DND-41 (cell line): ENCODE results near the gene PPM1M.
A peak's percentile ranks its signal among the peaks of the same experiment; 100 is the strongest.

Source experiments
- ATAC-seq: fragments of 200-7000 bp; cut with Tn5 transposase; 3 replicates; pipeline ENCODE4 v1.9.1; 2021; ENCODE audit warnings: low read depth; ENCODE audit not compliant: insufficient read depth
- DNase-seq: peaks from one replicate; pipeline ENCODE4 v3.0.0-alpha.2; 2020
- H2AFZ ChIP-seq: 2 replicates; pipeline ENCODE4 v1.6.0; 2012; ENCODE audit warnings: low read depth, low read length
- H3K27ac ChIP-seq: 2 replicates; pipeline ENCODE4 v1.5.1; 2012; ENCODE audit warnings: low read length, inconsistent platforms
- H3K27me3 ChIP-seq: fragments of 200-600 bp; sonication (generic); 2 replicates; pipeline ENCODE4 v1.6.0; 2012; ENCODE audit warnings: low read length, mild to moderate bottlenecking, inconsistent platforms; ENCODE audit not compliant: insufficient read depth, poor library complexity
- H3K36me3 ChIP-seq: 2 replicates; pipeline ENCODE4 v1.5.1; 2012; ENCODE audit warnings: low read length, inconsistent platforms; ENCODE audit not compliant: insufficient read depth
- H3K4me1 ChIP-seq: 2 replicates; pipeline ENCODE4 v1.5.1; 2012; ENCODE audit warnings: mild to moderate bottlenecking, low read length; ENCODE audit not compliant: insufficient read depth
- H3K4me2 ChIP-seq: 2 replicates; pipeline ENCODE4 v1.6.0; 2012; ENCODE audit warnings: mild to moderate bottlenecking, moderate library complexity, low read length, inconsistent platforms; ENCODE audit not compliant: insufficient read depth
- H3K4me3 ChIP-seq, 2 experiments: fragments of 200-600 bp in 1 of 2; shearing (Covaris generic) in 1 of 2; 2 replicates each; pipeline ENCODE4 v1.5.1; 2012 to 2016; ENCODE audit warnings: inconsistent platforms in 2 of 2, low read length in 2 of 2, mild to moderate bottlenecking in 2 of 2, low read depth in 1 of 2, moderate library complexity in 1 of 2
- H3K79me2 ChIP-seq: 2 replicates; pipeline ENCODE4 v1.6.0; 2012; ENCODE audit warnings: low read length, inconsistent platforms; ENCODE audit not compliant: insufficient read depth
- H3K9ac ChIP-seq: 2 replicates; pipeline ENCODE4 v1.6.0; 2012; ENCODE audit warnings: low read depth, mild to moderate bottlenecking, inconsistent platforms, low read length, moderate library complexity
- H3K9me3 ChIP-seq: 2 replicates; pipeline ENCODE4 v1.5.1; 2012; ENCODE audit warnings: low read length, moderate library complexity, mild to moderate bottlenecking, inconsistent platforms; ENCODE audit not compliant: insufficient read depth, severe bottlenecking
- H4K20me1 ChIP-seq: 2 replicates; pipeline ENCODE4 v1.6.0; 2012; ENCODE audit warnings: low read length; ENCODE audit not compliant: insufficient read depth
- CTCF ChIP-seq: IDR thresholded peaks from 2 replicates; pipeline ENCODE4 v1.5.1; 2012; ENCODE audit warnings: borderline replicate concordance, low read length, moderate library complexity, mild to moderate bottlenecking; ENCODE audit not compliant: poor library complexity, severe bottlenecking; ENCODE audit errors: extremely low read depth
- EZH2 ChIP-seq: IDR thresholded peaks from 3 replicates; pipeline ENCODE4 v1.6.1; 2012; ENCODE audit warnings: borderline replicate concordance, low read depth, mild to moderate bottlenecking, moderate library complexity, low read length, inconsistent platforms; ENCODE audit not compliant: severe bottlenecking

Gene PPM1M

GRCh38 chr3:52232279-52233107 is 13.1 kb upstream of the PPM1M start:
- Histone ChIP-seq H3K9me3 (no peaks in the 10 kb centered on the region), H3K36me3 (peaks cover 66% of the 10 kb centered on the region), H4K20me1 (peaks cover 49% of the 10 kb centered on the region), H3K27ac (peak overlapping the region; percentile 29; the same call in 1 of the 2 replicates), H3K4me1 (peaks cover 34% of the 10 kb centered on the region), H3K79me2 (peaks cover 49% of the 10 kb centered on the region), H3K4me2 (no peak overlapping the region), H3K27me3 (no peaks in the 10 kb centered on the region), H2AFZ (no peak overlapping the region), H3K4me3 (no peak overlapping the region), H3K9ac (no peak overlapping the region; the same call in 1 of the 2 replicates)
- no peak for DNase-seq
- TF ChIP-seq EZH2 (no peak), CTCF (peak; percentile 46)
- ATAC-seq, result no peak

GRCh38 chr3:52233108-52233591 is 12.4 kb upstream of the PPM1M start:
- Histone ChIP-seq H3K4me1 (peaks cover 40% of the 10 kb centered on the region), H3K27me3 (no peaks in the 10 kb centered on the region)

GRCh38 chr3:52233968-52234367 is 11.6 kb upstream of the PPM1M start:
- H3K79me2 ChIP-seq, result peaks cover 61% of the 10 kb centered on the region
- no peak for ATAC-seq
- no peak overlapping the region for H3K9ac ChIP-seq
- peaks cover 45% of the 10 kb centered on the region for H3K4me1 ChIP-seq
- no peak overlapping the region for H3K4me3 ChIP-seq
- DNase-seq, result no peak
- no peak overlapping the region for H3K4me2 ChIP-seq
- H4K20me1 ChIP-seq, result peaks cover 60% of the 10 kb centered on the region
- no peak overlapping the region for H2AFZ ChIP-seq
- H3K36me3 ChIP-seq, result peaks cover 61% of the 10 kb centered on the region
- TF ChIP-seq EZH2 (no peak), CTCF (no peak)
- no peak overlapping the region for H3K27ac ChIP-seq
- H3K9me3 ChIP-seq, result no peaks in the 10 kb centered on the region
- H3K27me3 ChIP-seq, result no peaks in the 10 kb centered on the region

More at GRCh38 chr3:52233108-52233591, 12.4 kb upstream of the PPM1M start:
- ATAC-seq (no peak), DNase-seq (no peak)
- H2AFZ ChIP-seq, result no peak overlapping the region
- peaks cover 55% of the 10 kb centered on the region for H3K79me2 ChIP-seq
- TF ChIP-seq EZH2 (no peak), CTCF (no peak)
- H3K9ac ChIP-seq, result no peak overlapping the region; the same call in 1 of the 2 replicates
- no peaks in the 10 kb centered on the region for H3K9me3 ChIP-seq
- no peak overlapping the region for H3K4me3 ChIP-seq
- peaks cover 66% of the 10 kb centered on the region for H3K36me3 ChIP-seq
- H3K27ac ChIP-seq, result no peak overlapping the region; the same call in 1 of the 2 replicates
- H3K4me2 ChIP-seq, result no peak overlapping the region
- peaks cover 55% of the 10 kb centered on the region for H4K20me1 ChIP-seq
